ENCODE data around the gene NCOA6.

NCOA6 gene

GRCh38 chr20:34825530-34826362 lies at the start of gene NCOA6:
TSS of gene NCOA6 (minus strand) at chr20:34825651. CDS start at chr20:34782355, 43,296 bp downstream.
- peak; percentile 91 for DNase-seq (ENCODE audit: low spot score)

- DNase-seq (ENCODE audit: low spot score): peak; percentile 97
Observed at GRCh38 chr20:34874094-34874654, 48.7 kb upstream of the NCOA6 start.

- no peak for DNase-seq (ENCODE audit: low spot score)
Observed at GRCh38 chr20:34873583-34874093, 48.2 kb upstream of the NCOA6 start.

GRCh38 chr20:34872622-34873224 lies 47.3 kb upstream of the NCOA6 start, which contains the start of gene GGT7:
TSS of gene GGT7 (minus strand) at chr20:34872856. CDS start at chr20:34872815, 41 bp downstream.
- peak; percentile 97 for DNase-seq (ENCODE audit: low spot score)

- no peak for DNase-seq (ENCODE audit: low spot score)
Observed at GRCh38 chr20:34871966-34872621, 46.6 kb upstream of the NCOA6 start.

DNA sequence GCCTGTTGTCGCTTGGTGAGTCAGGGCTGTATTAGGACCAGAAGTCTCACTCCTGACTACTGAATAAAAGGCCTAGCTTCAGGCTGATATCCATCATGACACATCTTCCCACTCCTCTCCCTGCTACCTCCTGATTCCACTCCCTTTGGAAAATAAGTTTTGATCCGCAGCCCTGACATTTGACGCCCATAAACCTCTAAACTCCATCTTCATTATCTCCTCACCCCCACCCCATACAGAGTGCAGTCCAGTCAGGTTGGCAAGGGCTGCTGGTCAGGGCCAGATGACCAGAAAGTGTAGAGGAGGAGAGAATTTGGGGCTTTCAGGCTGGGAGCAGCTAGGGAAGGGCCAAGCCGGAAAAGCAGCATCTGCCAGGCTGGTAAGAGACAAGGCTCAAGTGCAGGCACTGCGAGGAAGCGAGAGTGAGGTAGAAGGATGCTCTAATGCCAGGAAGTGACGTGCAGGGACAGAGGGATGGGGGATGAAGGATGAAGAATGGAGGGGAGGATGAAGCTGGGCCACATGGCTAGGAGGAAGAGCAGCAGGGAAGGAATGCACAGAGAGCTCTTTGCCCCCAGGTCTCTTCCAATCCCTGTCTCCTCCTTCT lies 46.0 kb upstream of the NCOA6 start:
- no peak for DNase-seq (ENCODE audit: low spot score)

GRCh38 chr20:34864216-34864615 lies 38.8 kb upstream of the NCOA6 start:
- no peak for DNase-seq (ENCODE audit: low spot score)

GRCh38 chr20:34863421-34863965 lies 38.0 kb upstream of the NCOA6 start:
- DNase-seq (ENCODE audit: low spot score): no peak

DNA sequence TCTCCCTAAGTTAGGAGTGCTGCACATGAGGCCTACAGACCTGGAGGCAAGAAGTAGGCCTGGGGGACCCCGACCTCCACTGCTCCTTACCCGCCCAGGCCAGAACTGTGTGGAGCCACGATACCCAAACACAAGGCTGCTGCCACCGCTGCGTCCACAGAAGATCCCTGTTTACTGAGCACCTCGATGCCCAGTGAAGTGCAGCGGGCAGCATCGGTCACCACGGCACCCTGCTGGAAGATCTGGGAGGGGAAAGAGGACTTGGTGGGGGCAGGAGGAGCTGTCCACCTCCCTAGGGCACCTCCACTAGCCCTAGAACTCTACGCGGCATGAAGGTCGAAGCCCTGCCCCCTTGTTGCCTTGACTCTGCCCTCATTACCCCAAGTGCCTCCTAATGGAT lies 37.3 kb upstream of the NCOA6 start:
- DNase-seq (ENCODE audit: low spot score): no peak

- no peak for DNase-seq (ENCODE audit: low spot score)
Observed at GRCh38 chr20:34861386-34862084, 36.1 kb upstream of the NCOA6 start.

- DNase-seq (ENCODE audit: low spot score): no peak
Observed at GRCh38 chr20:34859826-34860545, 34.5 kb upstream of the NCOA6 start.

- DNase-seq (ENCODE audit: low spot score): no peak
Observed at GRCh38 chr20:34859367-34859766, 33.9 kb upstream of the NCOA6 start.

- DNase-seq (ENCODE audit: low spot score): no peak
Observed at GRCh38 chr20:34852298-34852697, 26.8 kb upstream of the NCOA6 start.

- no peak for DNase-seq (ENCODE audit: low spot score)
Observed at GRCh38 chr20:34850969-34851368, 25.5 kb upstream of the NCOA6 start.

DNA sequence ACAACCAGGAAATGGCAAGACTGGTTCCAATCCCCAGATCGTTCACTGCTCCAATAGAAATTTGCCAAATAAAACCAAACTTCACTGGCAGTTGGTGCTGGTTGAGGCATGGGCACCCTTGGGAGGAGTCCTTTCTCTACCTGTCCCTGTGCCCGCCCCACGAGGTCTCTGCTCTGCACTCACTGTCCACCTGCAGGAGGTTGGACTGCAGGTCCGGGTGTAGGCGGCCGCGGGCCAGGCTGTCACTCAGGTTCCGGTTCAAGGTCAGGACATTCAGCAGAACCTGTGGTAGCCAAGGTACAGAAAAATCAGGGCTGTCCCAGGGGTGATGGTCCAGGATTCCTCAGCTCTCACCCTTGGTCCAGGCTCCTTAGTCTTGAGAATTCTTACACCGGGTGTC lies 24.3 kb upstream of the NCOA6 start:
- DNase-seq (ENCODE audit: low spot score): no peak

GRCh38 chr20:34848597-34848996 lies 23.1 kb upstream of the NCOA6 start:
- DNase-seq (ENCODE audit: low spot score): no peak

- no peak for DNase-seq (ENCODE audit: low spot score)
Observed at GRCh38 chr20:34843421-34843820, 18.0 kb upstream of the NCOA6 start.

GRCh38 chr20:34842143-34842542 lies 16.7 kb upstream of the NCOA6 start:
- no peak for DNase-seq (ENCODE audit: low spot score)

DNA sequence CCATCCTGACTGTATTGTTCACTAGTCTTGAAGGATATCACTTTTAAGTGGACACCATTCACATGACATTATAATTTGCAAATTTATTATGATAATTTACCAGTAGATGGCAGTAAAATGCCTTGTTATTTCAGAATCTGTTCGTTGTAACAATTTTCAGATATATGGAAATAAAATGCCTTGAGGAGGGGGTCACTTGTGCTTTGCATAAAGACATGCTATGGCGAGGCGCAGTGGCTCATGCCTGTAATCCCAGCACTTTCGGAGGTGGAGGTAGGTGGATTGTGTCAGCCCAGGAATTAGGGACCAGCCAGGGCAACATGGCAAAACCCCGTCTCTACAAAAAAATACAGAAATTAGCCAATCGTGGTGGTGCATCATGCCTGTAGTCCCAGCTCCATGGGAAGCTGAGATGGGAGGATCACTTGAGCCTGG lies 9.0 kb upstream of the NCOA6 start:
- DNase-seq (ENCODE audit: low spot score): peak; percentile 60

DNA sequence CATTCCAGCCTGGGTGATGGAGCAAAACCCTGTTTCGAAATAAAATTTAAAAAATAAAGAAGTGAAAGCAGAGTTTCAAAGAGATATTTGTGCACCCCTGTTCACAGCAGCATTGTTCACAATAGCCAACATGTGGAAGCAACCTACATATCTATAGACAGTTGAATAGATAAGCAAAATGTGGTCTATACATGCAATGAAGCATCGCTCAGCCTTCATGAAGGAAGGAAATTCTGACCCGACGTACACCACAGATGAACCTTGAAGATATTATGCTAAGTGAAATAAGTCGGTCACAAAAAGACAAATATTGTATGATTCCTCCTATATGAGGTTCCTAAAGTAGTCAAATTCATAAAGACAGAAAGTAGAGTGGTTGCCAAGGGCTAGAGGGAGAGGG lies 6.5 kb upstream of the NCOA6 start:
- no peak for DNase-seq (ENCODE audit: low spot score)
